SK-N-SH (cell line): ENCODE results near the gene AFM. TPM values are rescaled to one million over a fixed set of nuclear protein-coding genes. Genes with fewer than 3 reads are reported as not detected.

Experiments used
- CTCF ChIA-PET: fragments of 300-600, 350-600 bp; formaldehyde crosslinking; extraction: SDS; loops from one replicate; lab custom pipeline; 2021; lab: Yijun Ruan, JAX
- POLR2A ChIA-PET: fragments of 350-600 bp; sonication (Branson Sonifier 250); formaldehyde crosslinking; extraction: SDS; loops from one replicate; lab custom pipeline; 2020; ENCODE audit warnings: antibody characterized with exemption, inconsistent platforms; lab: Yijun Ruan, JAX
- DNase-seq: peaks from one replicate; pipeline ENCODE4 v3.0.0; 2012
- H2AFZ ChIP-seq: fragments of 200-600 bp; sonication (generic); 2 replicates; pipeline ENCODE4 v1.8.1; 2016; ENCODE audit warnings: antibody characterized with exemption, mild to moderate bottlenecking, low read depth
- H3F3A ChIP-seq: fragments of 200-600 bp; sonication (generic); replicated peaks from 2 replicates; pipeline ENCODE3; 2016; ENCODE audit warnings: antibody characterized with exemption, mild to moderate bottlenecking; ENCODE audit not compliant: insufficient read depth
- H3K27ac ChIP-seq, 2 experiments: fragments of 200-500 bp in 1 of 2; fragments of 200-600 bp in 1 of 2; sonication (Bioruptor generic) in 1 of 2; sonication (generic), shearing (Covaris generic) in 1 of 2; 2 replicates each; pipeline versions ENCODE4 v1.5.1 to v1.6.1; 2014 to 2016; ENCODE audit warnings: low read depth in 2 of 2, inconsistent platforms in 1 of 2, low read length in 1 of 2, mild to moderate bottlenecking in 1 of 2, mixed read lengths in 1 of 2
- H3K27me3 ChIP-seq: fragments of 200-600 bp; sonication (generic), shearing (Covaris generic); 2 replicates; pipeline ENCODE4 v1.6.1; 2016; ENCODE audit warnings: mixed run types; ENCODE audit not compliant: insufficient read depth
- H3K36me3 ChIP-seq, 2 experiments: fragments of 200-500 bp in 1 of 2; fragments of 200-600 bp in 1 of 2; sonication (Bioruptor generic) in 1 of 2; sonication (generic) in 1 of 2; replicated peaks in 1 of 2; 2 replicates each; pipeline versions ENCODE3 to v1.5.1; 2014 to 2016; ENCODE audit warnings: low read length in 1 of 2, mild to moderate bottlenecking in 1 of 2; ENCODE audit not compliant: insufficient read depth in 2 of 2, control insufficient read depth in 1 of 2
- H3K4me1 ChIP-seq, 2 experiments: fragments of 200-500 bp in 1 of 2; fragments of 200-600 bp in 1 of 2; sonication (Bioruptor generic) in 1 of 2; sonication (generic), shearing (Covaris generic) in 1 of 2; 2 replicates each; pipeline versions ENCODE4 v1.5.1 to v1.6.1; 2014 to 2016; ENCODE audit warnings: low read depth in 1 of 2, low read length in 1 of 2, mixed run types in 1 of 2; ENCODE audit not compliant: insufficient read depth in 2 of 2, control insufficient read depth in 1 of 2
- H3K4me2 ChIP-seq: fragments of 200-600 bp; sonication (generic), shearing (Covaris generic); 2 replicates; pipeline ENCODE4 v1.6.1; 2017; ENCODE audit warnings: mixed run types
- H3K4me3 ChIP-seq, 2 experiments: fragments of 200-500 bp in 1 of 2; fragments of 200-600 bp in 1 of 2; sonication (Bioruptor generic) in 1 of 2; sonication (generic), shearing (Covaris generic) in 1 of 2; 2 replicates each; pipeline versions ENCODE4 v1.5.1 to v1.8.1; 2014 to 2016; ENCODE audit warnings: low read depth in 2 of 2, inconsistent platforms in 1 of 2, low read length in 1 of 2, mild to moderate bottlenecking in 1 of 2, mixed read lengths in 1 of 2, moderate library complexity in 1 of 2
- H3K79me2 ChIP-seq: fragments of 200-600 bp; sonication (generic); 2 replicates; pipeline ENCODE4 v1.8.1; 2017; ENCODE audit warnings: mild to moderate bottlenecking; ENCODE audit not compliant: insufficient read depth
- H3K9ac ChIP-seq: fragments of 200-600 bp; sonication (generic); 2 replicates; pipeline ENCODE4 v1.6.1; 2017; ENCODE audit warnings: mixed run types
- H3K9me2 ChIP-seq: fragments of 200-600 bp; sonication (generic); 2 replicates; pipeline ENCODE4 v1.6.1; 2017; ENCODE audit warnings: mixed run types
- H3K9me3 ChIP-seq: fragments of 200-600 bp; sonication (generic); 2 replicates; pipeline ENCODE4 v1.6.1; 2017; ENCODE audit warnings: mixed run types, mild to moderate bottlenecking, moderate library complexity
- H4K20me1 ChIP-seq: fragments of 200-600 bp; sonication (generic); 2 replicates; pipeline ENCODE4 v1.6.1; 2017; ENCODE audit warnings: mild to moderate bottlenecking, mixed run types; ENCODE audit not compliant: insufficient read depth
- CTCF ChIP-seq: fragments of 200-600 bp; sonication (generic); IDR thresholded peaks from 2 replicates; pipeline ENCODE4 v1.6.1; 2017; ENCODE audit warnings: antibody characterized with exemption, mild to moderate bottlenecking, moderate library complexity
- ELF1 ChIP-seq: IDR thresholded peaks from 2 replicates; pipeline ENCODE4 v1.4.0; 2012
- EP300 ChIP-seq, 2 experiments: IDR thresholded peaks; 2 replicates each; pipeline versions ENCODE4 v1.4.0 to v1.6.1; 2012; ENCODE audit warnings: borderline replicate concordance in 1 of 2, low read depth in 1 of 2, low read length in 1 of 2
- JUND ChIP-seq: IDR thresholded peaks from 2 replicates; pipeline ENCODE4 v1.4.0; 2012
- MXI1 ChIP-seq: IDR thresholded peaks from 2 replicates; pipeline ENCODE4 v1.6.1; 2012; ENCODE audit warnings: mild to moderate bottlenecking, low read depth, low read length, improper control_type of control experiment
- POLR2AphosphoS5 ChIP-seq: IDR thresholded peaks from 2 replicates; pipeline ENCODE4 v1.6.1; 2012; ENCODE audit warnings: low read depth, low read length
- RFX5 ChIP-seq: IDR thresholded peaks from 2 replicates; pipeline ENCODE4 v1.6.1; 2012; ENCODE audit warnings: mild to moderate bottlenecking, improper control_type of control experiment, low read length
- SMC3 ChIP-seq: IDR thresholded peaks from 2 replicates; pipeline ENCODE4 v1.6.1; 2012; ENCODE audit warnings: low read depth, low read length, improper control_type of control experiment
- TAF1 ChIP-seq: IDR thresholded peaks from 2 replicates; pipeline ENCODE4 v1.6.1; 2012; ENCODE audit warnings: low read depth, mild to moderate bottlenecking, low read length, moderate library complexity, borderline replicate concordance
- TCF12 ChIP-seq: IDR thresholded peaks from 2 replicates; pipeline ENCODE4 v1.4.0; 2012
- YY1 ChIP-seq: IDR thresholded peaks from 2 replicates; pipeline ENCODE4 v1.4.0; 2012; ENCODE audit warnings: low read depth, mild to moderate bottlenecking
- WGBS: methylation state at CpG from one replicate; pipeline ENCODE4 v1.1.6; 2017; ENCODE audit warnings: low lambda C conversion rate; 5-methylcytosine and 5-hydroxymethylcytosine counted together
- polyA plus RNA-seq, 3 experiments: library from polyadenylated mRNA; depleted of rRNA; stranded (reverse); fragments of >200 nt; gene quantifications; 2 replicates each; pipeline ENCODE4 v1.2.3, GENCODE V29; 2012

AFM gene
- polyA plus RNA-seq, 1 of the 3 experiments (the other 2 are of a cell fraction), result not detected

- TF ChIP-seq CTCF, result no peak
- no peak for TF ChIP-seq TAF1
- no peak for TF ChIP-seq EP300 (IDR thresholded peaks at IDR 0.05; ENCODE audit: borderline replicate concordance in 1 of 2, low read depth in 1 of 2, low read length in 1 of 2)
- TF ChIP-seq ELF1, result no peak
- no peak for TF ChIP-seq JUND
Measured at GRCh38 chr4:73485596-73485995, 4.1 kb downstream of the AFM start (continued).

- no peaks in the 10 kb centered on the region for H3K79me2 ChIP-seq
- no peaks in the 10 kb centered on the region for H3K4me1 ChIP-seq
- no peak overlapping the region for H3K4me2 ChIP-seq
- no peak for DNase-seq
- TF ChIP-seq TAF1 (no peak), YY1 (no peak), TCF12 (no peak), SMC3 (no peak), POLR2AphosphoS5 (no peak)
- H3K9me2 ChIP-seq, result no peaks in the 10 kb centered on the region
- CTCF ChIA-PET, result no interaction called here
- peaks cover 12% of the 10 kb centered on the region for H3K27me3 ChIP-seq
- no peaks in the 10 kb centered on the region for H3K36me3 ChIP-seq
- no peaks in the 10 kb centered on the region for H3F3A ChIP-seq
- WGBS, result 6% methylated on average over 1 of the region's 1 CpG
- no peak overlapping the region for H3K4me3 ChIP-seq
- POLR2A ChIA-PET, result no interaction called here
- no peak overlapping the region for H3K27ac ChIP-seq
- H4K20me1 ChIP-seq, result no peaks in the 10 kb centered on the region
- H3K9ac ChIP-seq, result no peak overlapping the region
- no peak overlapping the region for H2AFZ ChIP-seq
- H3K9me3 ChIP-seq, result no peaks in the 10 kb centered on the region
Measured at GRCh38 chr4:73486497-73486896, 5.0 kb downstream of the AFM start.

GRCh38 chr4:73487233-73487632 is 5.7 kb downstream of the AFM start:
- Histone ChIP-seq H3K4me1 (no peaks in the 10 kb centered on the region), H3F3A (no peaks in the 10 kb centered on the region), H3K79me2 (no peaks in the 10 kb centered on the region), H4K20me1 (no peaks in the 10 kb centered on the region), H3K9ac (no peak overlapping the region), H3K27ac (no peak overlapping the region), H3K4me2 (no peak overlapping the region), H3K4me3 (no peak overlapping the region), H3K36me3 (no peaks in the 10 kb centered on the region), H2AFZ (no peak overlapping the region), H3K9me2 (no peaks in the 10 kb centered on the region), H3K27me3 (peaks cover 14% of the 10 kb centered on the region), H3K9me3 (no peaks in the 10 kb centered on the region)
- ChIA-PET CTCF (no interaction called here), POLR2A (no interaction called here)
- 6% methylated on average over 1 of the region's 1 CpG for WGBS
- TF ChIP-seq MXI1 (no peak), RFX5 (no peak), POLR2AphosphoS5 (no peak)
- no peak for DNase-seq
